Endothelial cell of umbilical vein (primary cell): Measurements from ENCODE around the gene PRKAG2. TPM values are rescaled to one million over a fixed set of nuclear protein-coding genes. Genes with fewer than 3 reads are reported as not detected.

Experiments
- BruUV-seq: library from RNA; stranded (reverse); fragments of 400-500 nt; replicated peaks from 2 replicates; lab custom pipeline; 2021; lab: Mats Ljungman, UMichigan
- CTCF ChIA-PET: fragments of 300-600, 350-600 bp; sonication (Branson Sonifier 250); formaldehyde crosslinking; loops from one replicate; lab custom pipeline; 2021; ENCODE audit warnings: antibody characterized with exemption, inconsistent platforms; lab: Charles Lee
- POLR2A ChIA-PET: fragments of 300-600, 350-600 bp; sonication (Branson Sonifier 250); formaldehyde crosslinking; loops from one replicate; lab custom pipeline; 2021; ENCODE audit warnings: antibody characterized with exemption, inconsistent platforms; lab: Charles Lee
- DNase-seq: peaks from one replicate; pipeline ENCODE4 v3.0.0-alpha.2; 2011; ENCODE audit warnings: low read depth, low spot score
- FAIRE-seq: peaks from 2 replicates; lab custom pipeline; 2011; peaks lifted over from hg19 to GRCh38; lab: Jason Lieb, UNC
- H2AFZ ChIP-seq: 2 replicates; pipeline ENCODE4 v1.6.0; 2012; ENCODE audit warnings: low read depth, low read length, control low read depth, inconsistent platforms
- H3K27ac ChIP-seq: 2 replicates; pipeline ENCODE4 v1.5.1; 2011; ENCODE audit warnings: low read depth, mild to moderate bottlenecking, control low read depth, low read length, moderate library complexity; ENCODE audit not compliant: insufficient read depth
- H3K27me3 ChIP-seq, 2 experiments: 2 replicates each; pipeline versions ENCODE4 v1.6.0 to v1.6.1; 2011; ENCODE audit warnings: low read length in 2 of 2, mixed read lengths in 1 of 2; ENCODE audit not compliant: control insufficient read depth in 2 of 2, insufficient read depth in 2 of 2
- H3K36me3 ChIP-seq, 2 experiments: 2 replicates in 1 of 2; 3 replicates in 1 of 2; pipeline ENCODE4 v1.5.1; 2011; ENCODE audit warnings: low read length in 2 of 2, mild to moderate bottlenecking in 1 of 2, moderate library complexity in 1 of 2; ENCODE audit not compliant: control insufficient read depth in 2 of 2, insufficient read depth in 2 of 2; ENCODE audit errors: extremely low read depth in 1 of 2
- H3K4me1 ChIP-seq: 3 replicates; pipeline ENCODE4 v1.5.1; 2011; ENCODE audit warnings: mild to moderate bottlenecking, low read length; ENCODE audit not compliant: control insufficient read depth, insufficient read depth; ENCODE audit errors: extremely low read depth
- H3K4me2 ChIP-seq: 2 replicates; pipeline ENCODE4 v1.6.1; 2011; ENCODE audit warnings: low read length, control low read depth, mixed read lengths; ENCODE audit not compliant: insufficient read depth
- H3K4me3 ChIP-seq, 3 experiments: fragments of 200-600 bp in 1 of 3; sonication (generic), shearing (Covaris generic) in 1 of 3; replicated peaks in 1 of 3; 2 replicates each; pipeline ENCODE4 v1.5.1; 2011 to 2016; ENCODE audit warnings: control low read depth in 3 of 3, low read length in 3 of 3, mild to moderate bottlenecking in 2 of 3, inconsistent platforms in 1 of 3, low read depth in 1 of 3, moderate library complexity in 1 of 3; ENCODE audit not compliant: insufficient read depth in 1 of 3
- H3K79me2 ChIP-seq: 2 replicates; pipeline ENCODE4 v1.6.0; 2012; ENCODE audit warnings: low read length, inconsistent platforms; ENCODE audit not compliant: control insufficient read depth, insufficient read depth
- H3K9ac ChIP-seq: replicated peaks from 2 replicates; pipeline ENCODE3; 2011; ENCODE audit warnings: low read length, control low read depth; ENCODE audit not compliant: insufficient read depth; ENCODE audit errors: extremely low read depth
- H3K9me1 ChIP-seq: replicated peaks from 3 replicates; pipeline ENCODE4 v1.6.0; 2011; ENCODE audit warnings: mild to moderate bottlenecking, low read length; ENCODE audit not compliant: control insufficient read depth, insufficient read depth; ENCODE audit errors: extremely low read depth
- H3K9me3 ChIP-seq: replicated peaks from 2 replicates; pipeline ENCODE4 v1.5.1; 2012; ENCODE audit warnings: low read length, inconsistent platforms; ENCODE audit not compliant: control insufficient read depth, insufficient read depth
- H4K20me1 ChIP-seq: replicated peaks from 2 replicates; pipeline ENCODE3; 2011; ENCODE audit warnings: mild to moderate bottlenecking, low read length; ENCODE audit not compliant: control insufficient read depth, insufficient read depth; ENCODE audit errors: extremely low read depth
- CTCF ChIP-seq, 2 donors: IDR thresholded peaks; 1 replicate in 1 of 2; 2 replicates in 1 of 2; pipeline ENCODE4 v1.5.1; 2011; ENCODE audit warnings: low read length in 2 of 2, mild to moderate bottlenecking in 2 of 2, moderate library complexity in 2 of 2, control low read depth in 1 of 2, inconsistent platforms in 1 of 2, low read depth in 1 of 2; ENCODE audit not compliant: insufficient read depth in 1 of 2; ENCODE audit errors: extremely low read depth in 1 of 2
- EZH2 ChIP-seq: IDR thresholded peaks from 2 replicates; pipeline ENCODE4 v1.6.1; 2012; ENCODE audit warnings: borderline replicate concordance, low read depth, mild to moderate bottlenecking, moderate library complexity, low read length, inconsistent platforms; ENCODE audit not compliant: severe bottlenecking
- FOS ChIP-seq: IDR thresholded peaks from 2 replicates; pipeline ENCODE4 v1.6.1; 2011; ENCODE audit warnings: mild to moderate bottlenecking, low read length, moderate library complexity, borderline replicate concordance; ENCODE audit not compliant: insufficient read depth
- GATA2 ChIP-seq: IDR thresholded peaks from 2 replicates; pipeline ENCODE4 v1.7.0; 2011; ENCODE audit warnings: low read depth, mild to moderate bottlenecking, moderate library complexity, mixed read lengths, low read length; ENCODE audit not compliant: insufficient read length, insufficient read depth
- JUN ChIP-seq: IDR thresholded peaks from 2 replicates; pipeline ENCODE4 v1.6.1; 2011; ENCODE audit warnings: borderline replicate concordance, low read depth; ENCODE audit not compliant: insufficient read length, insufficient read depth
- MAX ChIP-seq: IDR thresholded peaks from 2 replicates; pipeline ENCODE4 v1.6.1; 2011; ENCODE audit not compliant: insufficient read depth, insufficient read length
- MYC ChIP-seq: IDR thresholded peaks from one replicate; pipeline ENCODE4 v1.6.1; 2011; ENCODE audit warnings: mild to moderate bottlenecking, low read depth, low read length
- POLR2A ChIP-seq: IDR thresholded peaks from 2 replicates; pipeline ENCODE4 v1.6.1; 2012; ENCODE audit warnings: low read depth, mild to moderate bottlenecking, control low read depth, low read length
- POLR2AphosphoS5 ChIP-seq: IDR thresholded peaks from 2 replicates; pipeline ENCODE4 v1.6.1; 2012; ENCODE audit warnings: low read depth, mild to moderate bottlenecking, control low read depth, low read length, moderate library complexity; ENCODE audit not compliant: insufficient read depth
- dilution Hi-C: fragments of 300-500 bp; cut with MboI; formaldehyde crosslinking; loops from one replicate; pipeline ENCODE4 v1.15.0; 2019; ENCODE audit warnings: low sequenced_read_pairs; ENCODE audit not compliant: extremely low pct_ligation_motif_present
- intact Hi-C: fragments of 100-400 bp; cut with micrococcal nuclease; formaldehyde crosslinking; loops from one replicate; pipeline ENCODE4 v1.10.0; 2022
- polyA plus RNA-seq, 4 experiments: library from polyadenylated mRNA; depleted of rRNA in 3 of 4; stranded (reverse) in 3 of 4; unstranded in 1 of 4; fragments of >200 nt; gene quantifications; 2 replicates each; pipeline versions ENCODE4 v1.2.1 to v1.2.3, GENCODE V29; 2011 to 2012; ENCODE audit warnings: missing spikeins in 1 of 4
- total RNA-seq: library from RNA; stranded (reverse); gene quantifications from 2 replicates; pipeline ENCODE4 v1.2.3, GENCODE V29; 2021

PRKAG2 gene
- total and polyA plus RNA-seq, 2 donors (not counting 3 experiments of a cell fraction or from before 2014, with no cell fraction given) = 19.3 to 51.5 TPM

GRCh38 chr7:151825721-151826120 lies 51.2 kb downstream of the PRKAG2 start:
- H3K4me2 ChIP-seq = no peak overlapping the region
- no TSS peak for BruUV-seq
- no peak overlapping the region for H3K9ac ChIP-seq
- no peak overlapping the region for H2AFZ ChIP-seq
- intact Hi-C loops (no loop called here), dilution Hi-C loops (no loop called here)
- H3K9me1 ChIP-seq = no peaks in the 10 kb centered on the region
- no peaks in the 10 kb centered on the region for H4K20me1 ChIP-seq
- H3K4me1 ChIP-seq = no peaks in the 10 kb centered on the region
- no peaks in the 10 kb centered on the region for H3K36me3 ChIP-seq
- CTCF ChIA-PET = no interaction called here
- H3K27me3 ChIP-seq = peaks cover 5 to 11% of the 10 kb centered on the region in 2 experiments
- FAIRE-seq = no peak
- no peaks in the 10 kb centered on the region for H3K9me3 ChIP-seq
- no peak for DNase-seq
- TF ChIP-seq MYC = no peak
- no peak for TF ChIP-seq POLR2A
- TF ChIP-seq FOS = no peak
- TF ChIP-seq GATA2 = no peak
- no peak overlapping the region for H3K27ac ChIP-seq
- H3K4me3 ChIP-seq = no peak overlapping the region
- no peaks in the 10 kb centered on the region for H3K79me2 ChIP-seq
- POLR2A ChIA-PET = no interaction called here

- DNase-seq (no peak), FAIRE-seq (no peak)
- CTCF ChIA-PET = interaction anchor here (0.7 kb wide), 1 partner anchor 16 kb away, joined by 3 read pairs; no protein-coding TSS in a partner anchor
- H3K9me1 ChIP-seq = no peaks in the 10 kb centered on the region
- H3K9ac ChIP-seq = no peak overlapping the region
- H3K36me3 ChIP-seq = no peaks in the 10 kb centered on the region
- H2AFZ ChIP-seq = no peak overlapping the region
- no peaks in the 10 kb centered on the region for H4K20me1 ChIP-seq
- no peaks in the 10 kb centered on the region for H3K4me1 ChIP-seq
- intact Hi-C loops = no loop called here
- H3K4me3 ChIP-seq = no peak overlapping the region
- TF ChIP-seq POLR2A (no peak), POLR2AphosphoS5 (no peak), JUN (no peak), FOS (no peak), GATA2 (no peak), EZH2 (no peak), MAX (no peak), MYC (no peak), CTCF (IDR thresholded peaks at IDR 0.05; ENCODE audit: extremely low read depth in 1 of 2, insufficient read depth in 1 of 2, low read depth in 1 of 2, low read length in 2 of 2) (no peak)
- peaks cover 5 to 11% of the 10 kb centered on the region in 2 experiments for H3K27me3 ChIP-seq
- no peaks in the 10 kb centered on the region for H3K9me3 ChIP-seq
- H3K4me2 ChIP-seq = no peak overlapping the region
- dilution Hi-C loops = no loop called here
- H3K79me2 ChIP-seq = no peaks in the 10 kb centered on the region
- POLR2A ChIA-PET = no interaction called here
- no peak overlapping the region for H3K27ac ChIP-seq
- BruUV-seq = no TSS peak
These were observed 52.5 kb downstream of the PRKAG2 start for GRCh38 chr7:151824373-151824933.
